GM08714 (cell line): ENCODE results near the gene FUT4.
A peak's percentile ranks its signal among the peaks of the same experiment; 100 is the strongest.
"Not testable (repeated sequence)": the region's sequence is repeated elsewhere in the genome, so short reads cannot be mapped to it uniquely, and the experiment has no call there.

ENCODE experiments used
- H3K4me3 ChIP-seq: fragments of 200-500 bp; sonication (Bioruptor generic); 2 replicates; pipeline ENCODE4 v1.5.1; 2014; ENCODE audit warnings: mild to moderate bottlenecking, low read length, inconsistent platforms
- ZNF274 ChIP-seq: IDR thresholded peaks from 2 replicates; pipeline ENCODE4 v1.6.1; 2012; ENCODE audit warnings: mild to moderate bottlenecking, low read depth, low read length

The FUT4 gene

DNA sequence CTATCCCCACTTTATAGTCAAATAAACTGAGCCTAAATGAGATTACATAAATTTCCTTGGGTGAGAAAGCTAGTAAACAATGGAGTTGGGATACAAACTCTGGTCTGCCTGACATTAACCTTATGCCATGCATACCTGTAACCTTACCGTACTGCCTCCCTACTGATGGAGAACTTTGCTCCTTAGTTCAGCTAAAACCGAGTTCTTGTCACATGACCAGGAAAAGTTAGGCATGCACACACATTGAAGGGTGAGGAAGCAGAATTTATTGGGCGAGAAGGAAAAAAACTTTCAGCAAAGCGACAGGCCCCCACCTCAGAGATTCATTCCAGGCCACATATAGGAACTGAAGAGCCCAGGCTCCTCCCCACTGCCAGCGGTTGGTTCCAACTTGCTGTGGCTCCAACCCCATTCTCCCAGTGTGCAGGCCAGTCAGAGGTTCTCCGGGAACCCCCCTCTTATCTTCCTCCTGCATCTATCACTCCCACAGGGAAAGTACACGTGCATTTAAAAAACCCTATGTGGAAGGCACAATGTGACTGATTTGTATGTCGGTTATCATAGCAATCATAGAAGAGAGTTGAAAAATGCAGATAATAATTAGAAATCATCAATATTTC lies 20.2 kb downstream of the FUT4 start:
- TF ChIP-seq ZNF274 = no peak

DNA sequence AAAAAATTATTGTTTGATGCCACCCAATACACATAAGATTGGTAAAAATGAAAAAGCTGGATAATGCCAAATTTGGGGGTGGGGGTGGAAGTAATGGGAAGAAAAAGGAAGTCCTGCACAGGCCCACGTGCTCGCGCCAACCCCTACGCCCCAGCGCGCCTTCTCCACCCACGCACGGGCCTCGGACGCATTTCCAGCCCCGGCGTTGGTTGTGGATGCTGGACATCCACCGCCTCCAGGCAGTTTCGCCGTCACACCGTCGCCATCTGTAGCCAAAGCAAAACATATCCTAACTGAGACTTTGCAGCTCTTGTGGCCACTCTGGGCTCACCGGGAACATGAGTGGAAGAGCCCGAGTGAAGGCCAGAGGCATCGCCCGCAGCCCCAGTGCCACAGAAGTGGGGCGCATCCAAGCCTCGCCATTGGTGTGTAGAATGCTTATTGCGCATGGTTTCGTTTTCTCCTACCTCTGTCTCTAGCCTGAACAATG lies 23.5 kb downstream of the FUT4 start, which contains the start of gene PIWIL4:
Gene PIWIL4, plus strand, starts transcription at position 188 of the 490 bp plus-strand sequence. Its CDS starts 151 bp downstream, at position 339.
- no peak for TF ChIP-seq ZNF274
- H3K4me3 ChIP-seq = no peak within 1 kb of the TSS

More for the DNA sequence above, 20.2 kb downstream of the FUT4 start:
- H3K4me3 ChIP-seq = no peak overlapping the region

DNA sequence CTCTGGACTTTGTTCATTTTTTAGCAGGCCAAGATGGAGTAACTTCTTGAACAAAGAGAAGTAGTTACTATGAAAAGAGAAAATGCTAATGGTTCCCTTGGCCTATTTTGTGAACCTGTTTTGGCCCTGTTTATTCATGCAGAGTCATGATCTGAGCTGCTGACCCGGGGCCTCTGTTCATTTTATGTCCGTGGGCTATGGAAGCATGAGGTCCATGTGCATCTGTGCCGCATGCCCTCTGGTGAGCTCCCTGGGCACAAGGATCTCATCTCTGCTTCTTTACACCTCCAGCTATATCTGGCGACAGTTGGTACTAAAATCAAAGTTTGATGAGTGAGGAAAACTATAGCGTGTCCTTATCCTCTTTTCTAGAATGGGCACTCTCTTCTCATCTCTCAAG lies 24.5 kb downstream of the FUT4 start:
- TF ChIP-seq ZNF274 = no peak
- no peak overlapping the region for H3K4me3 ChIP-seq

DNA sequence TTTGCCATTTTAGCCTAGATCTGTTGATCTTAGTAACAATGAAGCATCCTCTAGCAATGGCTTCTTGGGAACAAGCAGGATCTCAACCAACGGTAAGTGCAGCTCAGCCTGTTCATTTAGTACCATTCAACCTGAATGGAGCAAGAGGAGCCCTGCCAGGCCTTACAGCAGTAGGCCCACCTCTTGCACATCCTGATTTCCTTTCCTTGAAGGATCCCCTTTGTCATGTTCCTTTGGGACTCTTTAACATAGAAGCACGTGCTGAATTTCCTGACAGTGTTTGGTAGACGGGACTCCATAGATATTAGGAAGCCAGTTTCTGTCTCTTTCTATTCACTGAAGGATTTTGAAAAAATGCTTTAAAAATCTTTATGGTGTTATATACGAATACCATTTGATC lies 25.0 kb downstream of the FUT4 start:
- TF ChIP-seq ZNF274 = no peak
- no peak overlapping the region for H3K4me3 ChIP-seq

DNA sequence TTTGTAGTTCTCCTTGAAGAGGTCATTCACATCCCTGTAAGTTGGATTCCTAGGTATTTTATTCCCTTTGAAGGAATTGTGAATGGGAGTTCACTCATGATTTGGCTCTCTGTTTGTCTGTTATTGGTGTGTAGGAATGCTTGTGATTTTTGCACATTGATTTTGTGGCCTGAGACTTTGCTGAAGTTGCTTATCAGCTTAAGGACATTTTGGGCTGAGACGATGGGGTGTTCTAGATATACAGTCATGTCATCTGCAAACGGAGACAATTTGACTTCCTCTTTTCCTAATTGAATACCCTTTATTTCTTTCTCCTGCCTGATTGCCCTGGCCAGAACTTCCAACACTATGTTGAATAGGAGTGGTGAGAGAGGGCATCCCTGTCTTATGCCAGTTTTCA lies 29.3 kb downstream of the FUT4 start:
- H3K4me3 ChIP-seq = not testable (repeated sequence)

DNA sequence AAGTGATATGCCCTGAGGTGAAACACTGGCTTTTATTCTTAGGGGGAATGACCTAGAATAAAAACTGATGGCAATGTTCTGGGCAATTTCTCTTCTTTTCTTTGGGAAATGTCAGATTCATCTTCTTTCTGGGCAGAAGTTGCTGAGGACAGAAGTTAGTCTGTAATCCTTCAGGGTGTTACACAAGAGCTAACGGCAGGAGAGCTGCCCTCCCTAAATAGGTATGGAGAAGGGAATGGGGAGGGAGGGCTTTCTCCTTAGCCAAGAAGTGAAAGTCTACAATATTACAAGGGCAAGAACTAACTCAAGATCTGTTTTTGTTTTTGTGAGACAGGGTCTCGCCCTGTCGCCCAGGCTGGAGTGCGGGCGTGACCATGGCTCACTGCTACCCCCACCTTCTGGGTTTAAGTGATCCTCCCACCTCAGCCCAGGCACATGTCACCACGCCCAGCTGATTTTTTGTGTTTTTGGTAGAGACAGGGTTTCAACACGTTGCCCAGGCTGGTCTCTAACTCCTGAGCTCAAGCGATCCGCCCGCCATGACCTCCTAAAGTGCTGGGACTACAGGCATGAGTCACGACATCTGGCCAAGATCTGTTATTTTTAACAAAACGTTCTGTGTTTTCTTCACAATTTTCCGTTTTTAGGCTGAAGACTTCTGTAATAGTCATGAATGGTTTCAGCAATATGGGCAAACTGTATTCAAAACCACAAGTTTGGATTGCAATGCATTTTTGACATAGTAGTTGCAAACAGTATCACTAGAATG lies 30.7 kb downstream of the FUT4 start:
- TF ChIP-seq ZNF274 = no peak
- no peak overlapping the region for H3K4me3 ChIP-seq

DNA sequence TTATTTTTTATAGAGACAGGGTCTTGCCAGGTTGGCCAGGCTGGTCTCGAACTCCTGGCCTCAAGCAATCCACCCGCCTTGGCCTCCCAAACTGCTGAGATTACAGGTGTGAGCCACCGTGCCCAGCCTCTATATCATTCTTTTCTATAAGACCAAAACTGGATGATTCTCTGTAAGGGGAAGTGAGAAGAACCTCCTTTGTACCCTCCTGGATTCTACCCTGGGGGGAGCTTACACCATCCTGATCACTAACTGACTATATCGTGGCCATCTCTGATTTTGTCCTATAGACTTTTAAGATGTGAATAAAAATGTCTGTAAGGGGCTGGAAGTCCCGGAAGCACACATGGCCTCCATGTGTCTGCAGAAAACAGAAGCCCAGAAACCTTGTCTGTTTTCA lies 32.6 kb downstream of the FUT4 start:
- no peak for TF ChIP-seq ZNF274
- H3K4me3 ChIP-seq = no peak overlapping the region

DNA sequence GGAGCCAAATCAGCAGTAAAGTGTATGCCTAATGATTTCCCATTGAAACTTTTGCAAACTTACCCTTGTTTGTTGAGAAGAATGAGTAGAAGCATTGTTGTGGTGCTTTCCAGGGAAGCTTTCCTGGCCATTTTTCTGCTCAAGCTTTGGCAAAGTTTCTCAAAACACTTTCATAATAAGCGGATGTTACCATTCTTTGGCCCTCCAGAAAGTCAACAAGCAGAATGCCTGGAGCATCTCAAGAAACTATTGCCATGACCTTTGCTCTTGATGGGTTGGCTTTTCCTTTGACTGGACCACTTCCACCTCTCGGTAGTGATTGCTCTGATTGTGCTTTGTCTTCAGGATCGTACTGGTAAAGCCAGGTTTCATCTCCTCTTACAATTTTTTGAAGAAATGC lies 34.1 kb downstream of the FUT4 start:
- H3K4me3 ChIP-seq = no peak overlapping the region
- TF ChIP-seq ZNF274 = no peak

DNA sequence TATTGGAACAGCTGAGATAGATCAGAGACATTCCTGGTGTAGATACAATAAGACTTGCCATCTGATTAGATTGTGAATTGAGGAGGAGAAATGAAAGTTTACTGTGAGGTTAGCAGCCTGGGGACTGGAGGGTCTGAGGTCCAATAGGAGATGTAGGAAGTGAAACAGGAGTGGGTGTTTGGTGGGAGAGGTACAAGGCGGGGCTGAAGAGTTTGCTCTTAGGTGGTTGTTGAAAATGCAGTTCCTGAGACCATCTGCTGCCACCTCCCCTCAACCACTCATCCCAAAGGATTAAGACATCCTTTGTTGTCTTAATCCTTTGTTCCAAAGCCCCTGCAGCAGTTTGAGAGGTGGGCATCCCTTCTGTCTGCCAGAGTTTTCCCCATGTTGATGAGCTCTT lies 38.2 kb downstream of the FUT4 start:
- H3K4me3 ChIP-seq = peak overlapping the region; percentile 40; the same call in 1 of the 2 replicates

DNA sequence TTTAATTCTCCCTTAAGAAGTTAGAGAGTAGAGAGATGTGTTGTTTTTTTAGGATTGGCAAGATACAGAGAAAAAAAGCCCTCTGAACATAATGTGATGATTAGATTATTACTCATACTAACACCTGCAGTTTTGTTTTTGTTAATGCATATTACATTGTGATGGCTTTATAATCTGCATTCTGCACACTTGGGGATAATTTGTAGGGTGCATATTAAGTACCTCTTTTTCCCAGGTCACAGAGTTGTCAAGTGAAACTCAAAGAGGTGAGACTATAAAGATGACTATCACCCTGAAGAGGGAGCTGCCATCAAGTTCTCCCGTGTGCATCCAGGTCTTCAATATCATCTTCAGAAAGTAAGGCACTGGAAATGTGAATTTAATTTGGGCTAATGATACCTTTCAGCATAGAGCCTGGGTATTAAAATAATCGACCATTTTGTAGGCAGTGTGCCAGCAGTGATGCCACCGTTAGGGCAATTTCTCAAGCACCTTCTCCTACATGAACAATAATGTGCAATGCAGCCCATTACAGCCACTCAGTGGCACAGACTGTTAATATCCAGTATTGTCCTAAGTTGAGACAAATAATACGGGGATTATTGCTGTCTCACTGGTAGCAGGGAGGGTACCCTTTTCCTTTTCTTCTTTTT lies 39.6 kb downstream of the FUT4 start:
- TF ChIP-seq ZNF274 = no peak
- peak overlapping the region; percentile 52 for H3K4me3 ChIP-seq

More for the DNA sequence above, 38.2 kb downstream of the FUT4 start:
- TF ChIP-seq ZNF274 = no peak

DNA sequence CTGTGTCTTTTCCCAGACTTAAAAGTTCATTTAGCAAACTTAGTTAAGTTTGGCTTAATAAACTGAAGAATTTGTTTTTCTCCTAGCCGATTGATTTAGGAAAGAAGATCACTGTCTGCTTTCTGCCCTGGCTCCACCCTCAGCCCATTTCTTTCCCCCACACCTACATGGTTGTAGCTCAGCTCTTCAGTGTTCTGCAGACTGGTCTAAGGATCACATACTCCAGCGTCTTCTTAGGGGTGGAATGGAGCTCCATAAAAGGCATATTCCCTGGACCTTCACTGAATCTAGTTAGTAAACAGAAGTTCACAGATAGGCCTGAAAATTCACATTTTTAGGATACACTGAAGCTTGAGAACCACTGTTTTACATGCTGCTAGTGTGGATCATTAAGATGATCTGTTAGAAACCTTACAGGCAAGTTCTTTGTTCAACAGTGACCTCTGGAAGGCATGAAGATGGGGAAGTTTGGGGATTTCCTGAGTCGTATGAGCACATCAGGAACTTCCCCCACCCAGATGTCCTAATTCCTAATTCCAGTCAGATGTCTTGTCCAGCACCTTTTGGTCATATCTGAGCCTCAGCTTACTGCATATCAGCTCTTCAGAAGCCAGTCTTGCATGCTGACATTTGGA lies 40.3 kb downstream of the FUT4 start:
- TF ChIP-seq ZNF274 = no peak
- peak overlapping the region; percentile 52 for H3K4me3 ChIP-seq

DNA sequence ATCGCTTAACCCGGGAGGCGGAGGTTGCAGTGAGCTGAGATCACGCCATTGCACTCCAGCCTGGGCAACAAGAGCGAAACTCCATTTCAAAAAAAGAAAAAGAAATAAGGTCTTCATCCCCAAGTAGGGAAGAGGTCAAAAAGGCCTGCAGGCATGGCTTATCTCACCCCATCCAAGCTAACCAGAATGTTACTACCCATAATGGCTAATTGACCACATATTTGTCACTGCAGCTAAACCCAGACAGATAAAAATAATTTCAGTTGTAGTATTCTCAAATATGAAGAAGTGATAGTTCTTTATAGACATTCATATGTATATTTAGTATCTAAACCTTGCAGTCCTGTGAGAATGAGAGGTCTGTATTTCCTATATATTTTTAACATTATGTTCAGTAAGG lies 41.3 kb downstream of the FUT4 start:
- H3K4me3 ChIP-seq = no peak overlapping the region
- no peak for TF ChIP-seq ZNF274

DNA sequence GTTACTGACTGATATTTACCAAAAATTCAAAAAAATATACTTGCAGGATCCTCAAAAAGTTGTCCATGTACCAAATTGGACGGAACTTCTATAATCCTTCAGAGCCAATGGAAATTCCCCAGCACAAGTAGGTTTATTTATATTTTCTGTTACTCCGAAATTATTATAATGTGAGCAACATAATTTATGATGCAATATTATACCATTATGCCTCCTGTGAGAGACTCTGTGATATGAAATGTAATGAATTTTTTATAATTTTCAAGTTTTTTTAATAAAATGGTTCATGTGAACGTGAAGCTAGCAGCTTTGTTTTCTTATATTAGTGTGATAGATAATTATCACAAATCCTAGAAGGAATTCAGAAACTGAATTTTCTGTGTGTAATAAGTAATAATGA lies 41.7 kb downstream of the FUT4 start:
- TF ChIP-seq ZNF274 = no peak
- no peak overlapping the region for H3K4me3 ChIP-seq

DNA sequence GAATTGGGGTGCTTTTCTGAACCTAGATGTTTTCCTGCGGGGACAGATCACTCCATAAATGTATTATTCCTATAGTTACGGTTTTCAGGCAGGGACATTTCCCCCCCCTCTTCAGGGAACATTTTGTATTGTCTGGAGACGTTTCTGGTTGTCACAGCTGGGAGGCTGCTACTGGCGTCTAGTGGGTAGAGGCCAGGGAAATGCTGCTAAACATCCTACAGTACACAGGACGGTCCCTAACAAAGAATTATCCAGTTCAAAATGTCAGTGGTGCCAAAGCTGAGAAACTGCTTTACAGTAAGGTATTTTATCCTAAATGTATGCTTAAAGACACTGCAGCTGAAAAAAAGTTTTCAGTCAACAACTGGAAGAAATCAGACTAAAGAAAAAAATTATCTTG lies 42.8 kb downstream of the FUT4 start:
- no peak overlapping the region for H3K4me3 ChIP-seq
- TF ChIP-seq ZNF274 = no peak
